ENCODE results near the gene MMD. TPM values are rescaled to one million over a fixed set of nuclear protein-coding genes. Genes with fewer than 3 reads are reported as not detected.

Gene MMD
- total and polyA plus RNA-seq, 9 of the 15 experiments (the other 6 are each of a cell fraction or from before 2014, with no cell fraction given): 3.1 to 18.9 (median 10.7) TPM

- TF ChIP-seq, protein P1, sequence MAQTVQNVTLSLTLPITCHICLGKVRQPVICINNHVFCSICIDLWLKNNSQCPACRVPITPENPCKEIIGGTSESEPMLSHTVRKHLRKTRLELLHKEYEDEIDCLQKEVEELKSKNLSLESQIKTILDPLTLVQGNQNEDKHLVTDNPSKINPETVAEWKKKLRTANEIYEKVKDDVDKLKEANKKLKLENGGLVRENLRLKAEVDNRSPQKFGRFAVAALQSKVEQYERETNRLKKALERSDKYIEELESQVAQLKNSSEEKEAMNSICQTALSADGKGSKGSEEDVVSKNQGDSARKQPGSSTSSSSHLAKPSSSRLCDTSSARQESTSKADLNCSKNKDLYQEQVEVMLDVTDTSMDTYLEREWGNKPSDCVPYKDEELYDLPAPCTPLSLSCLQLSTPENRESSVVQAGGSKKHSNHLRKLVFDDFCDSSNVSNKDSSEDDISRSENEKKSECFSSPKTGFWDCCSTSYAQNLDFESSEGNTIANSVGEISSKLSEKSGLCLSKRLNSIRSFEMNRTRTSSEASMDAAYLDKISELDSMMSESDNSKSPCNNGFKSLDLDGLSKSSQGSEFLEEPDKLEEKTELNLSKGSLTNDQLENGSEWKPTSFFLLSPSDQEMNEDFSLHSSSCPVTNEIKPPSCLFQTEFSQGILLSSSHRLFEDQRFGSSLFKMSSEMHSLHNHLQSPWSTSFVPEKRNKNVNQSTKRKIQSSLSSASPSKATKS (CRISPR knock-in tag; IDR thresholded peaks at IDR 0.05): no peak
- TF ChIP-seq, protein P2, sequence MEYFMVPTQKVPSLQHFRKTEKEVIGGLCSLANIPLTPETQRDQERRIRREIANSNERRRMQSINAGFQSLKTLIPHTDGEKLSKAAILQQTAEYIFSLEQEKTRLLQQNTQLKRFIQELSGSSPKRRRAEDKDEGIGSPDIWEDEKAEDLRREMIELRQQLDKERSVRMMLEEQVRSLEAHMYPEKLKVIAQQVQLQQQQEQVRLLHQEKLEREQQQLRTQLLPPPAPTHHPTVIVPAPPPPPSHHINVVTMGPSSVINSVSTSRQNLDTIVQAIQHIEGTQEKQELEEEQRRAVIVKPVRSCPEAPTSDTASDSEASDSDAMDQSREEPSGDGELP (CRISPR knock-in tag; IDR thresholded peaks at IDR 0.05; ENCODE audit: borderline replicate concordance): no peak
- TF ChIP-seq NR2C1 (IDR thresholded peaks at IDR 0.05): no peak
- TF ChIP-seq NR2C1 (tag; IDR thresholded peaks at IDR 0.05): peak; percentile 35; the same call in 1 of the 2 replicates
- no peak for TF ChIP-seq THRB (CRISPR knock-in tag; conservative IDR thresholded peaks at IDR 0.05)
- TF ChIP-seq, protein P3, sequence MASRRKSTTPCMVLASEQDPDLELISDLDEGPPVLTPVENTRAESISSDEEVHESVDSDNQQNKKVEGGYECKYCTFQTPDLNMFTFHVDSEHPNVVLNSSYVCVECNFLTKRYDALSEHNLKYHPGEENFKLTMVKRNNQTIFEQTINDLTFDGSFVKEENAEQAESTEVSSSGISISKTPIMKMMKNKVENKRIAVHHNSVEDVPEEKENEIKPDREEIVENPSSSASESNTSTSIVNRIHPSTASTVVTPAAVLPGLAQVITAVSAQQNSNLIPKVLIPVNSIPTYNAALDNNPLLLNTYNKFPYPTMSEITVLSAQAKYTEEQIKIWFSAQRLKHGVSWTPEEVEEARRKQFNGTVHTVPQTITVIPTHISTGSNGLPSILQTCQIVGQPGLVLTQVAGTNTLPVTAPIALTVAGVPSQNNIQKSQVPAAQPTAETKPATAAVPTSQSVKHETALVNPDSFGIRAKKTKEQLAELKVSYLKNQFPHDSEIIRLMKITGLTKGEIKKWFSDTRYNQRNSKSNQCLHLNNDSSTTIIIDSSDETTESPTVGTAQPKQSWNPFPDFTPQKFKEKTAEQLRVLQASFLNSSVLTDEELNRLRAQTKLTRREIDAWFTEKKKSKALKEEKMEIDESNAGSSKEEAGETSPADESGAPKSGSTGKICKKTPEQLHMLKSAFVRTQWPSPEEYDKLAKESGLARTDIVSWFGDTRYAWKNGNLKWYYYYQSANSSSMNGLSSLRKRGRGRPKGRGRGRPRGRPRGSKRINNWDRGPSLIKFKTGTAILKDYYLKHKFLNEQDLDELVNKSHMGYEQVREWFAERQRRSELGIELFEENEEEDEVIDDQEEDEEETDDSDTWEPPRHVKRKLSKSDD (conservative IDR thresholded peaks at IDR 0.05; ENCODE audit: low read length): no peak
- TF ChIP-seq TEAD4 (IDR thresholded peaks at IDR 0.05; ENCODE audit: low read length): no peak
- TF ChIP-seq TEAD4 (CRISPR knock-in tag; IDR thresholded peaks at IDR 0.05; ENCODE audit: borderline replicate concordance): no peak
- TF ChIP-seq YY1 (IDR thresholded peaks at IDR 0.05; ENCODE audit: borderline replicate concordance in 1 of 3, control insufficient read depth in 1 of 3, extremely low read depth in 1 of 3, insufficient read depth in 3 of 3, insufficient read length in 1 of 3, insufficient replicate concordance in 2 of 3, low read depth in 1 of 3, low read length in 2 of 3): peak in 1 of 3 experiments; percentile 20
- no peak for TF ChIP-seq NR0B1 (IDR thresholded peaks at IDR 0.05; ENCODE audit: partially characterized antibody)
- TF ChIP-seq ZZZ3 (IDR thresholded peaks at IDR 0.05): no peak
- TF ChIP-seq CHD1 (IDR thresholded peaks at IDR 0.05; ENCODE audit: low read length): no peak
- TF ChIP-seq BHLHE40 (IDR thresholded peaks at IDR 0.05; ENCODE audit: low read length): no peak
- no peak for TF ChIP-seq NR4A1 (CRISPR knock-in tag; IDR thresholded peaks at IDR 0.05)
- TF ChIP-seq NR4A1 (tag; IDR thresholded peaks at IDR 0.05): peak; percentile 33; the same call in 1 of the 2 replicates
- peak; percentile 87 for TF ChIP-seq ZNF175 (CRISPR knock-in tag; IDR thresholded peaks at IDR 0.05; ENCODE audit: low read depth)
- no peak for TF ChIP-seq POLR2A (conservative IDR thresholded peaks at IDR 0.05)
- TF ChIP-seq MTA2 (IDR thresholded peaks at IDR 0.05; ENCODE audit: low read depth): no peak
- no peak for TF ChIP-seq ARHGAP35 (IDR thresholded peaks at IDR 0.05; ENCODE audit: partially characterized antibody)
These were observed 30.6 kb upstream of the MMD start (continued) for GRCh38 chr17:55452139-55452790.

All from K562 (cell line).